GM21526 (cell line): ENCODE results near the gene SLC38A11.
"Not testable (repeated sequence)": the region's sequence is repeated elsewhere in the genome, so short reads cannot be mapped to it uniquely, and the experiment has no call there.

Experiments used
- ATAC-seq: cut with Tn5 transposase; IDR thresholded peaks from one replicate; pipeline ENCODE4 v1.9.1; 2021; ENCODE audit warnings: moderate library complexity; ENCODE audit not compliant: unreplicated experiment, low FRiP score

Gene SLC38A11

GRCh38 chr2:164882276-164882675 is 73.0 kb downstream of the SLC38A11 start:
- no peak for ATAC-seq

GRCh38 chr2:164881524-164881923 is 73.8 kb downstream of the SLC38A11 start:
- no peak for ATAC-seq

GRCh38 chr2:164879901-164880535 is 75.3 kb downstream of the SLC38A11 start:
- ATAC-seq: no peak

GRCh38 chr2:164877927-164878326 is 77.4 kb downstream of the SLC38A11 start:
- ATAC-seq: no peak

GRCh38 chr2:164877169-164877568 is 78.2 kb downstream of the SLC38A11 start:
- ATAC-seq: no peak

- ATAC-seq: no peak
These were observed 79.8 kb downstream of the SLC38A11 start for GRCh38 chr2:164875334-164876205.

GRCh38 chr2:164873210-164873908 is 82.0 kb downstream of the SLC38A11 start:
- no peak for ATAC-seq

GRCh38 chr2:164871404-164871803 is 83.9 kb downstream of the SLC38A11 start:
- ATAC-seq: no peak

GRCh38 chr2:164869420-164869772 is 85.9 kb downstream of the SLC38A11 start:
- no peak for ATAC-seq

- no peak for ATAC-seq
These were observed 86.5 kb downstream of the SLC38A11 start for GRCh38 chr2:164868563-164869419.

GRCh38 chr2:164867779-164868397 is 87.4 kb downstream of the SLC38A11 start:
- no peak for ATAC-seq

GRCh38 chr2:164866381-164866780 is 88.9 kb downstream of the SLC38A11 start:
- not testable (repeated sequence) for ATAC-seq

GRCh38 chr2:164860694-164861042 is 94.7 kb downstream of the SLC38A11 start:
- ATAC-seq: no peak

- not testable (repeated sequence) for ATAC-seq
These were observed 95.2 kb downstream of the SLC38A11 start for GRCh38 chr2:164859906-164860693.

GRCh38 chr2:164859251-164859818 is 96.0 kb downstream of the SLC38A11 start:
- no peak for ATAC-seq

- no peak for ATAC-seq
These were observed 103.2 kb downstream of the SLC38A11 start for GRCh38 chr2:164852086-164852485.

- no peak for ATAC-seq
These were observed 105.1 kb downstream of the SLC38A11 start for GRCh38 chr2:164850235-164850634.

- no peak for ATAC-seq
These were observed 105.8 kb downstream of the SLC38A11 start for GRCh38 chr2:164849506-164849905.
